Fibroblast of skin of right quadriceps (primary cell): ENCODE results near the gene CHID1.
A peak's percentile ranks its signal among the peaks of the same experiment; 100 is the strongest.

Experiments
- DNase-seq: peaks from one replicate; pipeline ENCODE4 v3.0.0-alpha.2; 2013

The CHID1 gene

GRCh38 chr11:819129-819931 lies 91.3 kb downstream of the CHID1 start:
- peak; percentile 87 for DNase-seq

GRCh38 chr11:818396-819128 lies 92.0 kb downstream of the CHID1 start, which contains the start of gene PNPLA2:
PNPLA2 (plus strand) TSS chr11:818914; CDS start chr11:819719, 805 bp downstream.
- DNase-seq, result peak; percentile 54
